CD4-positive, alpha-beta T cell treated with Interleukin-6 at 100 ng/mL for 8 hours (primary cell): ENCODE results near the gene GRID1.

ENCODE experiments used
- DNase-seq: peaks from one replicate; pipeline ENCODE4 v3.0.0-alpha.2; 2020; ENCODE audit warnings: mixed read lengths, low spot score

The GRID1 gene

GRCh38 chr10:86339226-86339865 is 27.2 kb downstream of the GRID1 start:
- DNase-seq, result no peak

GRCh38 chr10:86337121-86337601 is 29.4 kb downstream of the GRID1 start:
- DNase-seq, result no peak

GRCh38 chr10:86336341-86336740 is 30.3 kb downstream of the GRID1 start:
- DNase-seq, result no peak

DNA sequence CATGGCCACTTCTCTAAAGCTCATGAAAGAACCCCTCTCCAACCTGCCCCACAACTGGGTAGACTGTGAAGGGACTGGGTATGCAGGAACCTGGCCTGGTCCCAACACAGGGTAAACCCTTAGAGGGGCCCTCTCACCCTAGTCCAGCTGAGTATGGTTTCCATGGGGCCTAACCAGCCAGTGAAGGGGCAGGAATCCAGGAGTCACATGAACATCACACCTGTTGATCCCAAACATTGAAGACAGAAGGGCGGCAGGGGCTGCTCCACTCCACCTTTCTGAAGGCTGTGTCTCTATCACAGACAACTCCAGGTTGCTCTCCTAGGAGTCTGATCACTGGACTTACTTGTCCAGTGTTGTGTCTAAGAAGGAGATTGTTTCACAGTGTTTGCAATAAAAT is 30.8 kb downstream of the GRID1 start:
- no peak for DNase-seq

DNA sequence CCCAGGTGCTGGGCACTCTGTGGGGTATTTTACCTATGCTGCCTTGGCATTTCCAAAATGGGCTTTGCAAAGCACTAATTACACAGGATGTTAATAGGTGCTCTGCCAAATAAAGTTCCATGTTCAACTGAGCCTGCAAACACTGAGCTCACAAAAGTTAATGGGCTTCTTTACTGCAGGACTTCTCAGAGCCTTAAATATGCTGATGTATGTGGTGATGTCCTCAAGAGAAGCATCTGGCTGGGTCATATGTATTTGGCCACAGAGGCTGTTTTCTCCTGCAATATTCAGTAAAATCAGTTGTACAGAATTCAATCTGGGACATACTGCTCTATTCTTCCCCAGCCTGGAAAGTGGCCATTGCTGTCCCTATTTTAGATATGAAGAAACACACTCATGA is 31.3 kb downstream of the GRID1 start:
- no peak for DNase-seq

DNA sequence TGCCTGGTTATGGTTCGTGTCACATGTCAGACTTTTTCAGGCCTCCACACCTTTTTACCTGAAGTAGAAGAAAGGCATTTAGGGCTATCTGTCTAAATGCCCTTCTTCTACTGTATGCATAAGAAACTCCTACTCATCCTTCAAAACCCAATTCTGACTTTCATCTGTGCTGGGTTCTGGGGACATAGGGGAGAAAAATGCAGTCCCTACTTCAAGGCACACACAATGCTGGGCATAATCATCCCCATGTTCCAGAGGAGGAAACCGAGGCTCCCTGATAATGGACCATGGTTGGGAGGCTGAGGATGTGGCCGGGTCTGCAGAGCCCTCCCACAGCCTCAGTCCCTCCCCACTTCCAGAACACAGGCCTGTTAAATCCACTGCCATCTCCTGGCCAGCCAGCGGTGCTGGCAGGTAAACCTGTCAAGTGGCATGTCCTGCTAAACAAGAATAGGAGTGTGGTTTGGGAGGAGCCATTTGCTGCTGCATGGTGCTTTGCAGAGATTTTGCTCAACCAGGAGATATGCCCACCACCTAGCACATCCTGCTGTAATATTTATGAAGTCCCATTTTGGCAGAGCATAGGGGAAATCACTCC is 32.0 kb downstream of the GRID1 start:
- no peak for DNase-seq

GRCh38 chr10:86333826-86334487 is 32.6 kb downstream of the GRID1 start:
- DNase-seq, result no peak

DNA sequence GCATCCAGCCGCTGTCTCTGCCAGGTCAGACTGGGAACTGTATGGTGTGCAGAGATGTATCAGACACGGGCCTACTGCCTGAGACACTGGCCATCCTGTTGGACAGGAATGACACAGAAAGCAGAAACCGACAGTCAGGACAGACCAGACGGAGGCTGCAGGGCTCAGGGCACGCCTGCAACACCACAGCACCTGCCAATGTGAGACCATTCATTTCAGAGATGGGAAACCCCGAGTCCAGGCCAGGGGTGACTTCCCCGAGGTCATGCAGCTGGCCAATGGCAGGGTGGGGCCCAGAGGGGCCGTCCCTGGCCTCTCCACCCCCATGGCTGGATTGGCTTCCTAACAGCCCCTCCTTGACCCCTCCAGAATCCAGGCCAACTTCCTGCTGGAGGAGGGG is 34.7 kb downstream of the GRID1 start:
- DNase-seq, result no peak

DNA sequence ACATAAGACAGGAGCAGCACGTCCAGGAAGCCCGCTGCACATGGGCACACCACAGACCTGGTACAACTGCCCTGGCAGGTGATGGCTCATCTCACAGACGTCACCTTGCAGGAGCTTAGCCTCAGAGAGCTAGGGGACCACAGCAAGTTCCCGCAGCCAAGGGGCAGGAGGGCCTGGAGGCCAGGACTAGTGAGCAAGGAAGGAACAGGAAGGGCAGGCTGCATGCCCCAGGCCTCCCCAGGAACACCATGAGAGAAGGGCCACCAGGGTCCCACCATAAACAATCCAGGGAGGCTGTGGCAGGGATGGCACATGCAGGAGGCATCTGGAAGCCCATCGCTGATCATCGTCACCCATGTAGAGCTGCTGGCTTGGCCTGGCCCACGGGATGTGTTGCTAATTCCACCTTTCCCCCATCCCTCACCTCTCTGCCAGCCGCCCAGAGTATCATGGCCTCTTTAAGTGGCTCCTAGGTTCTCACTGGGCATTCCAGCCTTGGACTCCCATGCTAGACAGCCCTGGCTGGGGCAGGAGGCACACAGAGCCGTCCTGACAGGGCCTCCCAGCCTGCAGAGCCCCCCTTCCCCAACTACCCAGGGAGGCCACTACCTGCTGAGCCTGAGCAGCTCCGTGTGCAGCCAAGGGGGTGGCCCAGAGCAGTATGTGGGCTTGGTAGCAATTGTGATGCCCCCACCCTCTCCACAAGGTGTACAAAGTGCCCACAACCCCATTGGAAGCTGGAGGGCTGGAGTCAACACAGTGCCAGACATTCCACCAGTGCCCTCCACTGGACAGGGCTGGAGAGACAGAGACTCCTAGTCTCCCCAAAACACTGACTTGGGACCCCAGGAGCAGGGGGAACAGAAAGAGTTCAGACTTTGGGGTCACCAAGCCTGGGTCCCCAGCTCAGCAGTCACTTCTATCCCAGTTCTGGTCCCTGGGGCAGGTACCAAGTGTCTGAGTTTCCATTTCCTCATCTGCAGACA is 35.5 kb downstream of the GRID1 start:
- no peak for DNase-seq

DNA sequence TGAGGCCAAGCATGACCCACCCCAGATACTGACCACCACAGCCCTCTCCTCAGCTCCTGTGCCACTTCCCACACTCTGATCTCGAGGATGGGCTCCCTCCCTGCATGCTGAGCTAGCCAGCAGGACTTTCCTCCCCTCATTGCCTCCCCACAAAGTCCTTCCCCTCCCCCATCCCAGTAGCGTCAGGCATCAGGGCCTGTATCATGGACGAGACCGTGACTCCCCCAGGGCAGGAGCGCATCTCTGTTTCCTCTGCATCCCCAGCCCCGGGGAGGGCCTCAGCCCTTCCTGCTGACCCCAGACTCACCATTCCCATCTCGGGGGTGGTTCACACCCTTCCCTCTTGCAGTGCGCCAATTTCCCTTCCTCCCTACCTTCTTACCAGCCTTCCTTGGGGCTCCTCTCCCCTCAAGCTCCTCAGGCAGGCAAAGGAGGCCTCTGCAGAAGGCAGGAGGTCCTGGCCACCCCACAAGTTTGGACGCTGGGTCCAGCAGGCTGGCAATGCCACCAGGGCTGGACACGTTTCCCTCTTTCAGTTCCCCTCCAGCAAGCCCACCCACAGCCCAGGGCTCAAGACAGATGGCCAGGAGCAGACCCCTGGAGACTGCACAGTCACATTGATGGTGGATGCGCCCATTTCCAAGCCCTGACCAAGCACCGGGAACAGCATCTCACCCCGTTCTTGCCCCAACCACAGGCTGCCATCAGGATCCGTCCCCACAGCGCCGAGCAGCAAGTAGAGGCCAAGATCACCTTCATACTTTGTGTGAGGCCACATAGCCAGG is 36.5 kb downstream of the GRID1 start:
- DNase-seq, result no peak

GRCh38 chr10:86329093-86329710 is 37.4 kb downstream of the GRID1 start:
- no peak for DNase-seq

DNA sequence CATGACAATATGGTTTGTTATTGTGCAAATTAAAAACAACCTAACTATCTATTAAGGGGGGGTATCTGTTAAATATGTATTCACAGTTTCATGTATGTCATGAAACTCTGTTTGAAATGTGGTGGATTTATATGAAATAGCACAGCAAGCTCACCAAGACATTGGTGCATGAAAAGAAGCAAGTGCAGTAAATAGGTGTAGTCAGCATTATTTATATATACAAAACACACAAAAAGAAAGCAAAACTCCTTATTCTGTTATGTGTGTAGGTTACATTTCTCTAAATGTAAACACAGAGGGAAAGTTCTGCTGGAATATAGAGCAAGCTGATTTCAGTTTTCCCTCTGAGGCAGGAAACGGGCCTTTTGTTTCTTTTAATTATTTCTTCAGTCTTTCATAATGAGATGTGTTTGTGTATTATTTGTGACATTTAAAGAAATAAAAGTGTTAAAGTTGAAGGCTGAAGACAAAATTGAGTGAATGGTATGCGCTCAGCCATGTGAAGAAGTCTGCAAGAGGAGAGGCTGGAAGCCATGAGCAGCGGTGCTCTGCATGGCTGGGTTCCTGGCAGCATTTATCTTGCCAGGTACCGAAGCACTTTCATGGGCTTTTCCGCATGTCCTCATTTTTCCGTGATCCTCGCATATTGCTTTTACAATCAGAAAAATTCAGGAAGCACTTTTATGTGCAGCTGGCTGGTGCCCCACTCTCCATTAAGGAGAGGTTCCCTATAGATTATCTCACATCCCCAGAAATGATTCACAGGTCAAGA is 38.5 kb downstream of the GRID1 start:
- DNase-seq, result no peak

- no peak for DNase-seq
Observed at GRCh38 chr10:86325158-86325557, 41.4 kb downstream of the GRID1 start.

GRCh38 chr10:86321568-86321967 is 45.0 kb downstream of the GRID1 start:
- no peak for DNase-seq

- DNase-seq, result no peak
Observed at GRCh38 chr10:86319676-86320075, 46.9 kb downstream of the GRID1 start.

DNA sequence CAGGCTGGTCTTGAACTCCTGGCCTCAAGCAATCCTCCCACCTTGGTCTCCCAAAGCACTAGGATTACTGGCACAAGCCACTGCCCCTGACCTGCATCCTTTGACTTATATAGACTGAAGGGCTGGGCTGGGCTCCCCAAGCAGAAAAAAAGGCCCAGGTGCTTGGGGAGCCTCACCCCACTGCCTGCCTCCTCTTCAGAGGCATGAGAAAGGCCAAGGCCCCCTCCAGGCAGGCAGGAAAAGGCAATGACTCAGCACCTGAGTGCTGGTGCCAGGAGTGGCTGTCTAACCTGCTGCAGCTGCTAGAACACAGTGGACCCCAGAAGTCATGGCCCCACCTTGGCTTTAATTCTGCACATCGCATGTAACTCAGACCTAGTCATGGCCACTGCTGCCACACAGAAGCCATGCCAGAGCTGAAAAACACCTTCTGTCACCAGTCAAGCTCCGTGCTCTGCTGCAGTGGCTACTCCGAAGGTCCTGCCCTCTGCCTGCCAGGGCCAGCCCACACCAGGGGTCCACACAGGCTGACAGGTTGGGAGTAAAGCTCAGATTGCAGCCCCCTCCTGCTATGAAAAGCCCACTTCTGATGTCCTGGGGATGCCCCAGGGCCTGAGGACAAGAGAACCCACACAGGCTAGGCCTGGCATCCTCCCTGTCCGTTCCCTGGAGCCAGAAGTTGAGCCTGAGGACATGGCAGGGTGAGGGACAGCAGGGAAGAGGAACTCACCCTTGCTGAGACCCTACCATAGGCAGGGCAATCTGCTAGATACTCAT is 48.5 kb downstream of the GRID1 start:
- no peak for DNase-seq

GRCh38 chr10:86316990-86317389 is 49.6 kb downstream of the GRID1 start:
- no peak for DNase-seq

- no peak for DNase-seq
Observed at GRCh38 chr10:86316274-86316835, 50.2 kb downstream of the GRID1 start.

DNA sequence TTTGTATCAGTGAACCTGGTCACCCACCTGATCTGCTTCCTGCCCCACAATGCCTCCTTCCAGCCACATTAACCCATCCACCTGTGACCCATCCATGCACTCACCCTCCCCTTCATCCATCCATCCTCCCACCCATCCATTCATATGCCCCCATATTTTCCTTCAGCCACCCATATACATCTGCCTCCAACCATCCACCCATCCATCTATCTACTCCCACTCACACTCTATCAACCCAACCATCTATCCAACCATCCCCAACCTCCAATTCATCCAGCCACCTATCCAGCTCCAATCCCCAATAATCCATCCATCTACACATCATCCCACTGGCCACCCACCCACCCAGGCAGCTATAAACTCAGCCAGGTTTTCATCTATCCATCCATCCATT is 51.0 kb downstream of the GRID1 start:
- no peak for DNase-seq
